K562 (cell line): ENCODE measurements around the gene MCC. TPM values are rescaled to one million over a fixed set of nuclear protein-coding genes. Genes with fewer than 3 reads are reported as not detected.
A peak's percentile ranks its signal among the peaks of the same experiment; 100 is the strongest.

Source experiments
- ATAC-seq: fragments of 200-7000 bp; cut with Tn5 transposase; 3 replicates; pipeline ENCODE4 v1.9.1; 2020; ENCODE audit warnings: moderate library complexity
- BruUV-seq: library from RNA; stranded (reverse); fragments of 400-500 nt; replicated peaks from 2 replicates; lab custom pipeline; 2021; lab: Mats Ljungman, UMichigan
- CTCF ChIA-PET: fragments of 300-600 bp; formaldehyde crosslinking; extraction: SDS; loops from one replicate; lab custom pipeline; 2021; ENCODE audit warnings: low intra/inter-chr PET ratio; lab: Yijun Ruan, JAX
- POLR2A ChIA-PET: fragments of 300-600, 350-650 bp; sonication (Branson Sonifier 250); formaldehyde crosslinking; extraction: SDS; loops from one replicate; lab custom pipeline; 2021; ENCODE audit warnings: antibody characterized with exemption, inconsistent platforms; lab: Yijun Ruan, JAX
- DNase-seq, 4 experiments: peaks; one replicate each; pipeline versions ENCODE4 v3.0.0 to v3.0.0-alpha.2; 2011 to 2018; ENCODE audit warnings: low spot score in 3 of 4, mixed read lengths in 3 of 4; ENCODE audit errors: extremely low read depth in 1 of 4
- FAIRE-seq: peaks from 2 replicates; lab custom pipeline; 2011; peaks lifted over from hg19 to GRCh38; lab: Jason Lieb, UNC
- H2AFZ ChIP-seq: 2 replicates; pipeline ENCODE4 v1.6.0; 2011; ENCODE audit warnings: low read depth, low read length, control low read depth, inconsistent platforms
- H3K27ac ChIP-seq: fragments of 200-600 bp; 3 replicates; pipeline ENCODE4 v1.8.0; 2011; ENCODE audit warnings: low read depth, mild to moderate bottlenecking, control low read depth, inconsistent platforms, low read length, moderate library complexity, mixed read lengths; ENCODE audit errors: extremely low read depth
- H3K27me3 ChIP-seq, 2 experiments: fragments of 300-600 bp in 1 of 2; 2 replicates in 1 of 2; 3 replicates in 1 of 2; pipeline versions ENCODE4 v1.6.0 to v1.8.0; 2011; ENCODE audit warnings: inconsistent platforms in 2 of 2, low read length in 2 of 2, mild to moderate bottlenecking in 1 of 2, mixed read lengths in 1 of 2, moderate library complexity in 1 of 2; ENCODE audit not compliant: control insufficient read depth in 2 of 2, insufficient read depth in 2 of 2
- H3K36me3 ChIP-seq: fragments of 300-600 bp; 3 replicates; pipeline ENCODE4 v1.8.0; 2011; ENCODE audit warnings: mild to moderate bottlenecking, low read length, inconsistent platforms; ENCODE audit not compliant: control insufficient read depth, insufficient read depth
- H3K4me1 ChIP-seq, 2 experiments: fragments of 200-600 bp in 1 of 2; replicated peaks in 1 of 2; 2 replicates in 1 of 2; 3 replicates in 1 of 2; pipeline versions ENCODE4 v1.5.1 to v1.8.0; 2011; ENCODE audit warnings: inconsistent platforms in 2 of 2, low read length in 2 of 2, mild to moderate bottlenecking in 1 of 2, mixed read lengths in 1 of 2, moderate library complexity in 1 of 2; ENCODE audit not compliant: control insufficient read depth in 2 of 2, insufficient read depth in 2 of 2
- H3K4me2 ChIP-seq: 2 replicates; pipeline ENCODE4 v1.6.1; 2011; ENCODE audit warnings: low read length, control low read depth, inconsistent platforms, mixed read lengths; ENCODE audit not compliant: insufficient read depth
- H3K4me3 ChIP-seq: fragments of 200-600 bp; sonication (generic), shearing (Covaris generic); 2 replicates; pipeline ENCODE4 v1.5.1; 2016; ENCODE audit warnings: control low read depth, inconsistent platforms
- H3K79me2 ChIP-seq: fragments of 200-600 bp; 3 replicates; pipeline ENCODE4 v1.8.0; 2011; ENCODE audit warnings: low read length, inconsistent platforms; ENCODE audit not compliant: control insufficient read depth, insufficient read depth
- H3K9ac ChIP-seq, 2 experiments: 2 replicates each; pipeline versions ENCODE4 v1.6.0 to v1.6.1; 2011; ENCODE audit warnings: low read depth in 2 of 2, low read length in 2 of 2, control low read depth in 1 of 2, inconsistent platforms in 1 of 2, mild to moderate bottlenecking in 1 of 2, mixed read lengths in 1 of 2; ENCODE audit not compliant: insufficient read depth in 1 of 2
- H3K9me1 ChIP-seq: one replicate; pipeline ENCODE4 v1.6.0; 2011; ENCODE audit warnings: inconsistent platforms, mild to moderate bottlenecking, low read length, moderate library complexity; ENCODE audit not compliant: control insufficient read depth, insufficient read depth
- H3K9me3 ChIP-seq: replicated peaks from 2 replicates; pipeline ENCODE4 v1.5.1; 2011; ENCODE audit warnings: low read depth, low read length, inconsistent platforms; ENCODE audit not compliant: control insufficient read depth, insufficient read depth
- H4K20me1 ChIP-seq: replicated peaks from 2 replicates; pipeline ENCODE4 v1.6.1; 2011; ENCODE audit warnings: low read length, inconsistent platforms, mixed read lengths; ENCODE audit not compliant: control insufficient read depth, insufficient read depth
- KLF10 ChIP-seq: fragments of 250-450 bp; sonication (Bioruptor Pico); IDR thresholded peaks from 2 replicates; pipeline ENCODE4 v1.6.1; 2021; ENCODE audit warnings: matching md5 sums
- SOX6 ChIP-seq: fragments of 450-650 bp; IDR thresholded peaks from 2 replicates; pipeline ENCODE4 v1.6.1; 2014; ENCODE audit warnings: mild to moderate bottlenecking
- TAF9B ChIP-seq: fragments of 450-650 bp; IDR thresholded peaks from 2 replicates; pipeline ENCODE4 v1.6.1; 2018; ENCODE audit warnings: mild to moderate bottlenecking; ENCODE audit not compliant: partially characterized antibody
- TRIM24 ChIP-seq, 2 experiments: fragments of 450-650 bp; IDR thresholded peaks; 2 replicates each; pipeline ENCODE4 v1.6.1; 2016
- ZFP36 ChIP-seq: fragments of 150-350 bp; IDR thresholded peaks from 2 replicates; pipeline ENCODE4 v1.6.1; 2018; ENCODE audit warnings: low read length, low read depth; ENCODE audit not compliant: partially characterized antibody
- ZNF224 ChIP-seq: sonication (generic); formaldehyde crosslinking; IDR thresholded peaks from 2 replicates; pipeline ENCODE4 v1.8.0; 2022; ENCODE audit warnings: mild to moderate bottlenecking, missing genetic modification reagents
- ZNF780A ChIP-seq: fragments of 250-450 bp; sonication (Bioruptor Pico); IDR thresholded peaks from 2 replicates; pipeline ENCODE4 v1.5.0; 2021; ENCODE audit warnings: mild to moderate bottlenecking
- WGBS: fragments of 100-300 bp; shearing (Covaris generic); methylation state at CpG from one replicate; pipeline ENCODE4 v1.1.6; 2016; ENCODE audit warnings: low coverage, mixed read lengths; ENCODE audit not compliant: insufficient coverage; ENCODE audit errors: missing lambda C conversion rate; 5-methylcytosine and 5-hydroxymethylcytosine counted together
- in situ Hi-C: fragments of 300-500 bp; cut with MboI; formaldehyde crosslinking; loops from 4 replicates; pipeline ENCODE4 v1.15.0; 2018; ENCODE audit warnings: inconsistent platforms, mixed read lengths
- intact Hi-C: fragments of 100-400 bp; cut with micrococcal nuclease; formaldehyde crosslinking; loops from 2 replicates; pipeline ENCODE4 v1.14.2; 2022
- polyA plus RNA-seq, 8 experiments: library from polyadenylated mRNA; depleted of rRNA in 4 of 8; stranded (reverse) in 5 of 8; unstranded in 3 of 8; fragments of >200 nt; fragmentation: Nextera tagmentation in 2 of 8; fragmentation: Illumina TruSeq in 1 of 8; extraction: Ambion mirVana in 2 of 8; extraction: Trizol in 1 of 8; gene quantifications; 2 replicates each; pipeline versions ENCODE4 v1.2.1 to v1.2.3, GENCODE V29; 2011 to 2014; ENCODE audit warnings: inconsistent platforms in 1 of 8, missing spikeins in 1 of 8
- total RNA-seq, 7 experiments: library from RNA; depleted of rRNA in 6 of 7; stranded (reverse); fragments of >200 nt in 6 of 7; fragmentation: Illumina TruSeq in 2 of 7; extraction: Trizol in 2 of 7; gene quantifications; 2 replicates each; pipeline versions ENCODE4 v1.2.1 to v1.2.3, GENCODE V29; 2011 to 2021; ENCODE audit warnings: low replicate concordance in 1 of 7
- TF ChIP-seq, protein P1 (sequence below), 2 experiments: fragments of 450-650 bp; conservative IDR thresholded peaks; 2 replicates each; pipeline ENCODE4 v1.6.1; 2017; ENCODE audit warnings: mild to moderate bottlenecking in 2 of 2, moderate library complexity in 2 of 2

MCC gene
- total and polyA plus RNA-seq, 9 of the 15 experiments (the other 6 are each of a cell fraction or from before 2014, with no cell fraction given) = 0.04 to 0.24 (median 0.06) TPM; not detected in 1

DNA sequence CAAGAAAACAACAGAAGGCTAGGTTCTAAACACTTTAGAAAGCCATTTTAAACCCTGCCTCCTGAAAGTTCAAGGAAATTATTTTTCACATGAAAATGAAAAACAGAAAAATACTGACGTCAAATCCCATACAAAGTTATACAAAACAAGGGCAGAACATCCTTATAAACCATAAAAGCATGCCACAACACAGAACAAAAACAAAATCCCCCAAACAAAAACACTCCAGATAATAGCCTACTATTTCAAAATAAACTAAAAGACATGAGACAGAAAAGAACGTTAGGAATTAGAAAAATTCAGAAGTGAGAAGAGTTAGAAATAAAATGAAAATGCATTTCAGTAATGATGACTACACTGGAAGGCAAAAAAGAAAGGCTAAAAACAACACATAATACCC is 338.0 kb downstream of the MCC start:
- H3K9me3 ChIP-seq = no peaks in the 10 kb centered on the region
- BruUV-seq = no TSS peak
- H3K27me3 ChIP-seq = peaks cover 20 to 25% of the 10 kb centered on the region in 2 experiments; a peak in 4 of 5 replicates
- H3K9ac ChIP-seq = no peak overlapping the region
- FAIRE-seq (peak; percentile 11), ATAC-seq (no peak), DNase-seq (no peak)
- ChIA-PET CTCF (no interaction called here), POLR2A (interaction anchor here (0.6 to 1.5 kb wide), 2 partner anchors 44 to 311 kb away, joined by 3 to 4 read pairs; no protein-coding TSS in a partner anchor)
- H2AFZ ChIP-seq = no peak overlapping the region
- H3K27ac ChIP-seq = no peak overlapping the region
- intact Hi-C loops (no loop called here), in situ Hi-C loops (no loop called here)
- 3% methylated on average over 2 of the region's 2 CpGs for WGBS
- H3K4me3 ChIP-seq = no peak overlapping the region
- H3K4me1 ChIP-seq = no peaks in the 10 kb centered on the region
- no peak overlapping the region for H3K4me2 ChIP-seq
- no peaks in the 10 kb centered on the region for H3K79me2 ChIP-seq
- H3K9me1 ChIP-seq = no peaks in the 10 kb centered on the region
- TF ChIP-seq, protein P1, sequence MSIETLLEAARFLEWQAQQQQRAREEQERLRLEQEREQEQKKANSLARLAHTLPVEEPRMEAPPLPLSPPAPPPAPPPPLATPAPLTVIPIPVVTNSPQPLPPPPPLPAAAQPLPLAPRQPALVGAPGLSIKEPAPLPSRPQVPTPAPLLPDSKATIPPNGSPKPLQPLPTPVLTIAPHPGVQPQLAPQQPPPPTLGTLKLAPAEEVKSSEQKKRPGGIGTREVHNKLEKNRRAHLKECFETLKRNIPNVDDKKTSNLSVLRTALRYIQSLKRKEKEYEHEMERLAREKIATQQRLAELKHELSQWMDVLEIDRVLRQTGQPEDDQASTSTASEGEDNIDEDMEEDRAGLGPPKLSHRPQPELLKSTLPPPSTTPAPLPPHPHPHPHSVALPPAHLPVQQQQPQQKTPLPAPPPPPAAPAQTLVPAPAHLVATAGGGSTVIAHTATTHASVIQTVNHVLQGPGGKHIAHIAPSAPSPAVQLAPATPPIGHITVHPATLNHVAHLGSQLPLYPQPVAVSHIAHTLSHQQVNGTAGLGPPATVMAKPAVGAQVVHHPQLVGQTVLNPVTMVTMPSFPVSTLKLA (conservative IDR thresholded peaks at IDR 0.05) = no peak
- TF ChIP-seq SOX6 = no peak
- no peak for TF ChIP-seq TAF9B
- no peaks in the 10 kb centered on the region for H3K36me3 ChIP-seq
- no peaks in the 10 kb centered on the region for H4K20me1 ChIP-seq

DNA sequence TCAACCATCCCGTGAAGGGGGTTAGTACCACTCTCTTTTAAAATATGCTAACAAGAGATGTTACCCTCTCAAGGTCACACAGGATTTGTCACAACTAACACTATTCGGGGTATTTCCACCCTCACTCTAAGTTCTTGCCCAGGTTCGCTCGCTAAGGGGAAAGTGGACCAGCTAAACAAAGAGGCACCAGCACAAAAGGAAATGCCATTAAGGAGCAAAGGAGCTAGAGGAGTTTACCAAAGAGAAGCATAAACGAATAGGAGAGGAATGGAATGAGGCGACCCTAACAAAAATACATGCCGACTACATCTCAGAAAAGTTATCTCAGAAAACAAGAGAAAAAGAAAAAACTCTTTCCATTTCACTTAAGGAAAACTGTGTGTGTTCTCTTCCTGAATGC is 340.7 kb downstream of the MCC start:
- Histone ChIP-seq H3K9me1 (no peaks in the 10 kb centered on the region), H2AFZ (no peak overlapping the region), H3K4me3 (no peak overlapping the region), H3K79me2 (no peaks in the 10 kb centered on the region), H3K9ac (no peak overlapping the region), H4K20me1 (no peaks in the 10 kb centered on the region), H3K9me3 (no peaks in the 10 kb centered on the region), H3K36me3 (no peaks in the 10 kb centered on the region), H3K4me1 (no peaks in the 10 kb centered on the region), H3K27ac (no peak overlapping the region), H3K4me2 (no peak overlapping the region), H3K27me3 (peaks cover 21 to 27% of the 10 kb centered on the region in 2 experiments)
- ChIA-PET CTCF (no interaction called here), POLR2A (no interaction called here)
- TF ChIP-seq ZNF780A (CRISPR knock-in tag) (no peak), TRIM24 (IDR thresholded peaks at IDR 0.05) (no peak), KLF10 (CRISPR knock-in tag) (no peak), ZFP36 (no peak), ZNF224 (CRISPR knock-in tag) (no peak)
- BruUV-seq = no TSS peak
- WGBS = 2% methylated on average over 7 of the region's 7 CpGs
- intact Hi-C loops = no loop called here
- ATAC-seq (no peak), DNase-seq (no peak), FAIRE-seq (peak; percentile 58)
- in situ Hi-C loops = no loop called here
